HG03558 (cell line): ENCODE measurements around the gene KIF26A.

ENCODE experiments used
- ATAC-seq: cut with Tn5 transposase; IDR thresholded peaks from one replicate; pipeline ENCODE4 v1.9.1; 2021; ENCODE audit warnings: moderate number of reproducible peaks; ENCODE audit not compliant: unreplicated experiment; ENCODE audit errors: extremely low read depth

KIF26A gene

GRCh38 chr14:104138098-104138717, at the start of gene KIF26A:
Gene KIF26A, plus strand, starts transcription at chr14:104138587. Its CDS starts 136 bp downstream, at chr14:104138723.
- no peak for ATAC-seq

- ATAC-seq = no peak
Measured at GRCh38 chr14:104090071-104090748, 48.2 kb upstream of the KIF26A start.

DNA sequence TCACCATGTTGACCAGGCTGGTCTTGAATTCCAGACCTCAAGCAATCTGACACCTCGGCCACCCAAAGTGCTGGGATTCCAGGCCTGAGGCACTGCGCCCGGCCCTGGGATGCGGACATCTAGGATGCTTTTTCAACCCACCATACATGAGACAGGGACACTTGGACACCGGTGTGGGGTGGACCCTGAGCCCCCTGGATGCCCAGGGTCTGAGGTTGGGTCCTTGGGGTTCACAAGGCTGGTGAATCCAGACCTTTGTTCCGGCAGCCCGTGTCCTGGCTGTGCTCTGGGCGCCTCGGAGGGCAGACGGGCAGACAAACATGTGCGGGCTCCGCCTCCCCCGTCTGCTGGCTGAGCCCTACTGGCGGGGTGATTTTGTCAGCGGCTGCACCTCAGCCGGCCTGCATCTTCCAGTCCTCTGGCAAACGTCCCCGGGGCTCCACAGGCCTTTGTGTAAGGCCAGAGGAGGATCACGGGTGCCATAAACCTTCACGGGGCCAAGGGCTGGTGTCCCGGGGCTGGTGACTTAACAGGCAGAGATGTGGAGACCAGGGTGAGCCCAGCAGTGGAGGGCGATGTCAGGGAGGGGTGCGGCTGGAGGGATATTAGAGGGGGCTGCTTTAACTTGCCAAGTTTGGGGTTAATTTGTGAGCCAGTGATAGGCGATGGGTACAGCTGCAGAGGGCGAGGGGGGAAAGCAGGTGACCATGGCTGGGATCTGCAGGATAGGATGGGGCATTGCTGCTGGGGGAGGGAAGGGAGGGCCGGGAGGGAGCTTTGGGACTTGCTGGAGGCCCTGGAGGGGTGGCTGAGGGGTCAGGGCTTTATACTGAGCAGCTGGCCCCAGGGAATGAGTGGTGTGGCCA, 47.1 kb upstream of the KIF26A start:
- ATAC-seq = no peak

DNA sequence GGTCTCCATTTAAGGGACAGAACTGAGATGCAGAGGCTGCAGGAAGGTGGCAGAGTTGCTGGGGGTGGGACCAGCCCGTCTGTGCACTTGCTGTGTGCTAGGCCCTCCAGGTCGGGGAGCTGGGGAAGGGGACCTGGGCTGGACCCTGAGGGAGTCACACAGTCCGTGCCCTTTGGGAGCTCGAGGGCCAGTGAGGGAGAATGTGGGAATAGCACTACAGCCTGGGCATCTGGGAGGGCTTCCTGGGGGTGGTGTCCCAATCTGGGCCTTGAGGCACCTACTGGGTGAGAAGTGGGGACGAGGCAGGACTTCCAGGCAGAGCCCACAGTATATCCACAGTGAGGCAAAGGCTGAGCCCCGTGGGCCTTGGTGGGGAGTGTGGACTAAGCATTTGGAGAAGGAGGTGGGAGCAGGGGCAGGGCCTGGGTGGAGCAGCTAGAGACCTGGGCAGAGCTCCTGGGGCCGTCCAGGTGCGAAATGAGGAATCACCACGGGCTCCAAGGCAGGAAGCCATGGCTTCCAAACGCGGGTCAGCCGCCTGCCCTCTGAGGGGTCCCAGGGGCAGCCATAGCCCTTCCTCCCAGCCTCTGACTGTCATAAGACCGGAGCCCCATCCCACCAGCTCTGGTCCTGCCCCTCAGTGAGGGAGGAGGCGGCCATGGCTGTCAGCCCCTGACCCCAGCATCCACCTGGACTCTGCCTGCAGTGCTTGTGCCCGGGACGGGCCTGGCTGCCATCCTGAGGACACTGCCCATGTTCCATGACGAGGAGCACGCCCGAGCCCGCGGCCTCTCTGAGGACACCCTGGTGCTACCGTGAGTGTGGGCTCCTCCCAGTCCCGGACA, 46.2 kb upstream of the KIF26A start:
- no peak for ATAC-seq

DNA sequence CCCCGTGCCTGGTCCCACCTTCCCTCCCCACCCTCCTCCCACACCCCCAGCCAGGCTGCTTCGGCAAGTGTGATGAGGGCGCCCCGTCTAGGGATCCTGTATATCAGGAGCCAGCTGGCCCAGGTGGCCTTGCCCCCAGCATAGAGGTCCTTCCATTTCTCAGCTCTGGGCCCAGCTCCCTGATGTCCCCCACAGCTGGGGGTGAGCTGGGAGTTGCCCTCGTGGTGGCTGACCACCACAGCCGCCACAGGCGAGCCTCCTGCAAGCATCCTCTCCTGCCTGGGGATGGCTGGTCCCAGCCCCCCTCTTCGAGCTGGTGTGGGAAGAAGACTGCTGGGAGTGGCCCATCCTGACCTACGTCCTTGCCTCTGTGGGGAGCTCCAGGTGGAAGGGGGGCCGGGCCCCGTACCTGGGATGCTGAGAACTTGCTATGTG, 45.4 kb upstream of the KIF26A start:
- no peak for ATAC-seq

DNA sequence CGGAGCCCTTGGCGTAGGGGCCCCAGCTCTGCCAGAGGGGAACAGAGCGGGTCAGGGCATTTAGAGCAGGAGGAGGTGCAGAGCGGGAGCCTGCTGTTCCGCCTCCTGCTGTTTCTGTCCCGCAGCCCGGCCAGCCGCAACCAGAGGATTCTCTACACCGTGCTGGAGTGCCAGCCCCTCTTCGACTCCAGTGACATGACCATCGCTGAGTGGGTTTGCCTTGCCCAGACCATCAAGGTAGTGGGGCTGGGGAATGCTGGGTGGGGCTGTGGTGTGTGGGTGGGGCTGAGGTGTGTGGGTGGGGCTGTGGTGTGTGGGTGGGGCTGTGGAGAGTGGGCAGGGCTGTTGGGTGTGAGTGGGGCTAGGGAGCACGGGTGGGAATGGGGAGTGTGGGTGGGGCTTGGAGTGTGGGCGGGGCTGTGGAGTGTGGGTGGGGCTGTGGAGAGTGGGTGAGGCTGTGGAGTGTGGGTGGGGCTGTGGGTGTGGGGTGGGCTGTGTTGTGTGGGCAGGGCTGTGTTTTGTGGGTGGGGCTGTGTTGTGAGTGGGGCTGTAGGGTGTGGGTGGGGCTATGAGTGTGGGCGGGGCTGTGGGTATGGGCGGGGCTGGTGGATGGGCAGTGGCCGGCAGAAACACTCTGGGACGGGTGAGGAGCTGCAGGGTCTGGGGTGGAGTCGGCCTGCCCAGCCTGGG, 44.9 kb upstream of the KIF26A start:
- no peak for ATAC-seq

DNA sequence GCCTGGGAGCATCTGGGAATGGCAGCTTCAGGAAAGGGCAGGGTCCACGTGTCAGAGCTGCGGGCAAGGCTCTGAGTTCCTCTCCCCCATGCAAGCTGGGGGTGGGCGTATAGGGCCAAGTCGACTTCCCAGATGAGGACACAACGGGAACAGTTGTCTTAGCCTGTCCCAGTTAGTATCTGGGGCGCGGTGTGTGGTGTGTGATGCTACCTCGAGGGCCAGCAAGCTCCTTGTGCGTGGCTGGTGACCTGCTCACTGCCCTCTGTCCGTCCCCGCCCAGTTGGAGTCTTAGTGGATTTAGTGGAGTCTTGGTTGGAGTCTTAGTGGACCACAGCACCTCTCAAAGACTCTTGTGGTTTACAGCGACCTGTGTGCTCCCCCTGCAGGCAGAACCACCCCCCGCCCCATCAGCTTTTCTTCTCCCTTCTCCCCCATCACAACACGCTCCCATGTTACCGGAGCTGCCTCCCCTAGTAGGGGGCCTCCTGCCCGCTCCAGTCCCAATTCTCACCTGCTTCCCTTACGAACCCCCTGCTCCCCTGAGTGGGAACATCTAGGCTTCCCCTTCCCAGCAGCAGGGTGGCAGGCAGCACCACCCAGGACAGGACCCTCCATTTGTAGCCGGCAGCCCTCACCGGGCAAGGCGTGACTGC, 44.2 kb upstream of the KIF26A start:
- ATAC-seq = no peak

GRCh38 chr14:104094709-104095425, 43.5 kb upstream of the KIF26A start:
- ATAC-seq = no peak

GRCh38 chr14:104095426-104096310, 42.7 kb upstream of the KIF26A start:
- ATAC-seq = no peak

GRCh38 chr14:104096318-104096717, 42.1 kb upstream of the KIF26A start:
- no peak for ATAC-seq

GRCh38 chr14:104096751-104097700, 41.4 kb upstream of the KIF26A start:
- no peak for ATAC-seq

GRCh38 chr14:104098272-104099095, 39.9 kb upstream of the KIF26A start:
- no peak for ATAC-seq

- ATAC-seq = no peak
Measured at GRCh38 chr14:104099096-104100041, 39.0 kb upstream of the KIF26A start.
